Putamen (tissue), 1 donor: ENCODE data around the gene ANOS1.
"Not testable (repeated sequence)": the region's sequence is repeated elsewhere in the genome, so short reads cannot be mapped to it uniquely, and the experiment has no call there.

Source experiments
- DNase-seq: peaks from one replicate; pipeline ENCODE4 v3.0.0-alpha.2; 2016; ENCODE audit warnings: low spot score

Gene ANOS1, protein sequence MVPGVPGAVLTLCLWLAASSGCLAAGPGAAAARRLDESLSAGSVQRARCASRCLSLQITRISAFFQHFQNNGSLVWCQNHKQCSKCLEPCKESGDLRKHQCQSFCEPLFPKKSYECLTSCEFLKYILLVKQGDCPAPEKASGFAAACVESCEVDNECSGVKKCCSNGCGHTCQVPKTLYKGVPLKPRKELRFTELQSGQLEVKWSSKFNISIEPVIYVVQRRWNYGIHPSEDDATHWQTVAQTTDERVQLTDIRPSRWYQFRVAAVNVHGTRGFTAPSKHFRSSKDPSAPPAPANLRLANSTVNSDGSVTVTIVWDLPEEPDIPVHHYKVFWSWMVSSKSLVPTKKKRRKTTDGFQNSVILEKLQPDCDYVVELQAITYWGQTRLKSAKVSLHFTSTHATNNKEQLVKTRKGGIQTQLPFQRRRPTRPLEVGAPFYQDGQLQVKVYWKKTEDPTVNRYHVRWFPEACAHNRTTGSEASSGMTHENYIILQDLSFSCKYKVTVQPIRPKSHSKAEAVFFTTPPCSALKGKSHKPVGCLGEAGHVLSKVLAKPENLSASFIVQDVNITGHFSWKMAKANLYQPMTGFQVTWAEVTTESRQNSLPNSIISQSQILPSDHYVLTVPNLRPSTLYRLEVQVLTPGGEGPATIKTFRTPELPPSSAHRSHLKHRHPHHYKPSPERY

DNA sequence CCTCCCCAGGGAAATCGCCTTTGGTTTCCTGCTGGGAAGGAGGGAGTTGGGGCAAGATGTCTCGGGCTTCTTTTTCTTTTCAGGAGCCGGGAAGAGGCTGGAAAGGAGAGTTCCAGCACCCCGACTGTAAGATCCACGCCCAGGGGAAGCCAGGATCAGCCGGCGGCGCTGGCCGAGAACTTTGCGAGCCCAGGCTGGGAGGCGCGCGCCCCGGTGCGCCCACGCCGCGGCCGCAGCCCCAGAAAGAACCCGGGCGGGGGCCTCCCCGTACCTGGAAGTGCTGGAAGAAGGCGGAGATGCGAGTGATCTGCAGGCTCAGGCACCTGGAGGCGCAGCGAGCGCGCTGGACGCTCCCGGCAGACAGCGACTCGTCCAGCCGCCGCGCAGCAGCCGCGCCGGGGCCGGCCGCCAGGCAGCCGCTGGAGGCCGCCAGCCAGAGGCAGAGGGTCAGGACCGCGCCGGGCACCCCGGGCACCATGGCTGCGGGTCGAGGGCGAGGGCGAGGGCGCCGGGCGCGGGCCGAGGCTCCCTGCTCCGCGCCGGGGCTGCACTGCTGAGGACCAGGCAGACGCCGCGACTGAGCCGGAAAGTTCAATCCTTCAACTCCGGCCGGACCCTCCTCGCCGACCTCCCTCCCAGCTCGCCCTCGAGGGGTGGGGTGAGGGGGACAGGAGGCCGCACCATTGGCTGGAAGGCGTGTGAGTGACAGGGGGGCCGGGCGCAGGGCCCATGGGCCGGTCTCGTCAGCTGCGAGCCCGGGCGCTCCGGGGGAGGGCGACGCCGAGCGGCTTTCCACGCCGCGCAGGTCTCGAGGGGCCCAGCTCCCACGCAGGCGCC lies at the start of gene ANOS1:
Gene ANOS1, minus strand, starts transcription at position 579 of the 837 bp plus-strand sequence. Its CDS starts 101 bp downstream, at position 478.
- peak; percentile 56 for DNase-seq

DNA sequence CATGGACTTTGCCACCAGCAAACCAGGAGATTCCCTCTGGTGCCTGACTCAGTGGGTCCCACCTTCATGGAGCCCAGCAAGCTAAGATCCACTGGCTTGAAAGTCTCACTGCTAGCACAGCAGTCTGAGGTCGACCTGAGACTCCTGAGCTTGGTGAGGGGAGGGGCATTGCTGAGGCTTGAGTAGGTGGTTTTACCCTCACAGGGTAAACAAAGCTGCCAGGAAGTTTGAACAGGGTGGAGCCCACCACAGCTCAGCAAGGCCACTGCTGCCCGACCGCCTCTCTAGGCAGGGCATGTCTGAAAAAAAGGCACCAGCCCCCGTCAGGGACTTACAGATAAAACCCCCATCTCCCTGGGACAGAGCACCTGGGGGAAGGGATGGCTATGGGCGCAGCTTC lies 41.2 kb upstream of the ANOS1 start:
- no peak for DNase-seq

DNA sequence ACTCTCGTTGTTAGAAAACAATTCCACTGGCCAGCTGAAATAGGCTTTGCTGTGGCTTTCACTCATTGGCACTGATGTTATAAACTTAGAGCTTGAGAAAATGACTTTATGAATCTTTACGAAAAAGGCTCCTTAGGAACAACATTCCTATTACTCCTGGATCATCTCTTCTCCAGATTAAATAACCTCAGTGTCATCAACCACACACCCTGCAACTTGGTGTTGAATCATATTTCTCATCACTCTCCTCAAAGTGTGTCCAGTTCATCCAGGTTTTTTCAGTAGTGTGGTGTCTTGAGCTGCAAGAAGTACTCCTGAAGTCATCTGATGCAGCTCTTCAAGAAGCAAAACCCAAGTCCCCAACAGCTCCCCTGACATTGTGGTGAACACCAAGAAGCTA lies 28.1 kb upstream of the ANOS1 start:
- no peak for DNase-seq

DNA sequence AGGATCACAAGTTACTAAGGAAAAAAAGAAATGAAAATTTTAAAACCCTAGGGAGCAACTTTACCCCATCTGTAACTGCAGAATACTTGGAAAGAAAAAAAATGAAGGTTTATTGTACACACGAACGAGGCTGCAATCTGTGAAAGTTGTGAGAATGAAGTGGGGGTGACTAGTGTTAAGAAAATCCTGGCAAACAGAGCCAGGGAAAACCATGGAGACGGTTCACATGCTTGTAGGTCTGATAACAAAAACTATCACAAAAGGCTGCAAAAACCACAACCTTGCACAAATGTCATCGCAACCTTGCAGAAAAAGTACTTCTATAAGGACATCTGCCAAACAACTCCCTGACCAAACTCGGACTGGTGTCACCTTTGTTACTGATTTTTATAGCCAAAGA lies 26.8 kb upstream of the ANOS1 start:
- not testable (repeated sequence) for DNase-seq

DNA sequence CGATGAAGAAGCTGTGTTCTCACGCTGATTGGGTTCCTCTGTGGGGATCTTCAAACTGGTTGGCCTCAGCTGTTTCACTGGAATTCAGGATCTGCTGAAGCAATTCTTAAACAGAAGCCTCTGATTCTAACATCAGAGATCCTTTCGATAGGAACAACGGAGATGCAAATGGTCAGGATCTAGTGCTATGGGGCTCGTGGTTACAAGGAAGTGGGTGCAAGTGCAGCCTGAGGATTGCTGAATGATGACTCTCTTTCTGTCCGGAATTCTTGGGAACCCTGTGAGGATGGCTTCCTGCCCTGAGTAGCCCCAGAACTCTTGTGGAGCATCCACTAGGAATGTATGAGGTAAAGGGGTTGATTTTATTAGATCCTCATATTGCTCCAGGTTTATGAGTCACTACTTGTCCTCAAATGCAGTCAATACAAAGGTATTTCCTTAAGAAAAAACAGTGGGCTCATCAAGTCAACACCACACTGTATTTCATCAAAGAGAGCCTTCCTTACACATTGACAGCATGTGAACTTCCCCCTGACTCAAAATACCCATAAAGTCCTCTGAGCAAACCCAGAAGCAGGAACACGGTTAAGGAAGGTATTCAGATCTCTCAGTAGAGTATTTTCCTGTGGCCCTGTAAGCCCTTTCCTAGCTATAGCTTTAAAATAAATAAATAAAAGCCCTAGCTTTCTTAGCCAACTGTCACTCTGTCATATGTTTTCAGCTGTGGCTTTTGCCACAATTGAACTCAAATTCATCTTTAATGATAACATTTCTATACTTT lies 25.9 kb upstream of the ANOS1 start:
- DNase-seq = not testable (repeated sequence)

DNA sequence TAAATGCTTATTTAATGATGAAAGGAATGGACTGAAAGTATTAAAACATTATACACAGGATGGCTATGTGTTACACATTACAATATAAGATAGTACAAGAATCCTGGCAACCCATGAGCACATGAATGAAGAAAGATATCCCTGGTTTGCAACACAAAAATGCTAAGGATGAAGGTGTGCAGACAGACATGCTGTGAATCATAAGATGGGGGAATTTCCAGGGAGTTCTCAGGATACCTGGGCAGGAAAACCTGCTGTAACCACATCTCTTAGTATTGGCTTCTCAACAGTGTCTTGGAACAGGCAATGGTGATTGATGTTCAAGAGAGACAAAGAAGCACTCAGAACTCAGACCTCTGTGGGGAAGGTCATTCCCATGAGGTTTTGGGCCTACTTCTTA lies 23.9 kb upstream of the ANOS1 start:
- no peak for DNase-seq

DNA sequence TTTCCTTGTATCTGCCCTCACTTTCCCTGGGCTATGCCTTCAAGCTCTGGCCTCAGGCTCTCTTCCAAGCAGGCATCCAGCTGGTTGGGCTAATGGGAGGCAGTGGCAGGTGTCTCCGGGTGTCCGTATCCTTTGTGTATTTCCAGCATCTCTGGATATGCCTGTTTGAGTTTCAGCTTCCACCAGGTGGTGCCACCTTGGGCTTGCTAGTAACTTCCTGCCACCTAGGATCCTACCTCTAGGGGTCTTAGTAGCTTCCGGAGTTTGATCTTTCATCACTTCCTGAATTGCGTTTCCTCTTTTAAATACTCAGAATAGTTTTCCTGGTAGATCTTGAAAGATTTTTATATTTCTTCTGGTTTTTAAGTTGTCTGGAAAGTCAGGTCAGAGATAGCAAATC lies 23.2 kb upstream of the ANOS1 start:
- DNase-seq = no peak

DNA sequence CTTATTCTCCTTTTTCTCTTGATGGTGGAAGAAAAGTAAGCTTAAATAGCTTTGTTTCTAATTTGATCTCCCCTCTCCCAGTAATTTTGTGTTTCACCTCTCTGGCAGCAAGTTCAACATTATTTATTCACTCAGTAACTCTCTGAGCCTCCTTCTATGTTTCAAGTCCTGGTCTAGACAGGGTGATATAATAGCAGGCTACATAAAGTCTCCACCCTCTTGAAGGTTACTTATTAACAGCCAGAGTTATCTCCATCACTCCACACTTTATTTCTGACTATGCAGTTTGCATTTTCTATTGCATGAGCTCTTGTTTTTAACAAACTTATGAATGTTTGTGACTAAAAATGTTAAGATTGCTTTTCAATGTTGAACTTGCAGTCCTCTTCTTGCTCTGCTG lies 17.8 kb upstream of the ANOS1 start:
- no peak for DNase-seq

DNA sequence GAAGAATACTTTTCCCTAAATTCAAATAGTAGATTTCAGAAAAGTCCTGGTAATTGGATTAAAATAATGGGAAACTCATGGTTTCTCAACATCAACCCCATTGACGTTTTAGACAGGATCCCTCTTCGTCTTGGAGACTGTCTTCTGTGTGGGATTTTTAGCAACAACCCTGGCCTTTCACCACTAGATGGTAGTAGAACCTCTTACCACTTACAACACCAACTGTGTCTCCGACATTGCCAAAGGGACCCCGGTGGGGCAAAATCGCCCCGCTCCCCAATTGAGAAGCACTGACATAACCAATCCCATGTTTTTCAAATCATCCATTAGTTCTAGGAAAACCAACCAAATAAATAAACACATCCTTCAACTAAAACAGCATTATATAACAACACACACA lies 16.9 kb upstream of the ANOS1 start:
- no peak for DNase-seq

DNA sequence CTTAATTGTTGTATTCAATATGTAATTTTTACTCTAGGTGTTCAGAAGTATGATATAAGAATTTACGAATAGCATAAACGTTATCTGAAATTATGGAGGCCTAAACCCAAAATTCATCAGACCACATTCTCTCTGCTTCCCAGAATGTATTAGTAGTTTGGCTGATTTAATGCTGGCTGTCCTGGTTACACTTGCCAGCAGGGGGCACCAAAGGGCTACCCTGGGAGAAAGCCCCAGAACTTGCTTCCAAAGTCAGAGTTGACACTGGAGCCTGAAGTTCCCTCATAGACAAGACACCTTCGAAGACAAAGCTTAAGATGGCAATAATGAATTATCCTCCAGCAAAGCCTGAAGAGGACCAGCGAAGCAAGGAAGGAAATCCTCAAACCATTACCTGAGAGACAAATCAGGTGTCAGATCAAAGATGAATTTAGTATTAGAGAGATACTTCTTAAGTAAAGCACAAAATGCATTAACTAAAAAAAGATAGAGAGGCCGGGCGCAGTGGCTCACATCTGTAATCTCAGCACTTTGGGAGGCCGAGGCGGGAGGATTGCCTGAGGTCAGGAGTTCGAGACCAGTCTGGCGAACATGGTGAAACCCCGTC lies 11.3 kb upstream of the ANOS1 start:
- no peak for DNase-seq

DNA sequence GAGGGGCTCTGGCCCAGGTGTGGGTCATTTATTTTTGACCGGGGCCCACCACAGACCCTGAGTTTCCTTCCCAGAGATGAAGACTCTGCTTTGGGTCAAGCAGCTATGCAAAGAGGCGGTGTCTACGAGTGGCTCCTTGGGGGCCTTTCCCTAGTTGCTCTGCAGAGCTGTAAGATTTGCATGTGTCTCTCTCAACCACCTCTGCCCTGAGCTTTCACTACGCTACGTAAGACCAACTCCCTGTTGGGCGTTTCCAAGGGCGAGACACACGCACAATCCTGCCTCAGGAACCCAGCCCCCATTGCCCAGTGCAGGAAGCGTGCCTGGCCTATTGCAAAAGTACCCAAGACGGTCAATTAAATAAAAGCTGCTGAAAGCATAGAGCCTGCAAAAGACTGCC lies 10.0 kb upstream of the ANOS1 start:
- no peak for DNase-seq

DNA sequence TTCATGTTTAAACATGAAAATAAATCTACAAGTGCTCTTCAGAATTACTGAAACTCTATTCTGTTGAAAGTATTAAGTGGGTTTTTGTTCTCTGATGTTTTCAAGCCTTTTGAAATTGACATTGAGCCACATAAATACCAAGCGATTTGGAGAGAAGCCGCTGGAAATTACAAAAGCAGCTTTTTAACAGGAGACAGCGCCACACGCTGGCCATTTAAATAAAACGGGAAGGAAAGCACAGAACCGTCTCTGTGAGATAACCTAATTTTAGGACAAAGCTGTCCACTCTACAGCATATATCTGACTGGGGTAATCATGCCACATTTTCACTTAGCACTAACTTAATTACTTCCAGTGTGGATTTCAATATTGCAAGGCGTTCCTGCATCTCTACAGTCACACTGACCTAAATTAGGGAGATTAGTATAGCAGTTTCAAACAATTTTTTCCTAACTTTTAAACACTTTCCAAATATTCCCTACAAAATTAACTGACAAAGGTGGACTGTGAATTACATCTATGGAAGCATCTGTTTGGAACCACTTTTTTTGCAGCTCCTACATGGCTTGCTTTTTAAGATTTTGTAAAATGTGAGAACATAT lies 6.8 kb upstream of the ANOS1 start:
- DNase-seq = peak; percentile 28

DNA sequence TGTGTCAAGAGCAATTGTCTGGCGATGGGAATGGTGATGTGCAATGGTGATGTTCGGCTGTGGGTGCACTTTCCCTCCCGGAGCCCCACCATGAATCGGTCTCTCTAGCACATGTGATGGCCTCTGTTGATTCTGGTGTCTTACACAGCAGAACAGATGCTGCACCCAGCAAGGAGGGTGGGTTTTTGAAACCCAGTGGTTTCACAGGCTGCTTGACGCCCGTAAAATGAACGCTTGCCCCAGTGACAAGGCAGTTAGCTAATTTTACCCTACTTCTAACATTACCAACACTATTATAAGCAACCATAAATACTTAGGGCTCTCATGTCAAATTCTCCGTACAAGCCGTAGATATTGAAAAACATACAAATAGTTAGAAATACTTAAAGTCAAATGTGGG lies 5.9 kb upstream of the ANOS1 start:
- DNase-seq = no peak

DNA sequence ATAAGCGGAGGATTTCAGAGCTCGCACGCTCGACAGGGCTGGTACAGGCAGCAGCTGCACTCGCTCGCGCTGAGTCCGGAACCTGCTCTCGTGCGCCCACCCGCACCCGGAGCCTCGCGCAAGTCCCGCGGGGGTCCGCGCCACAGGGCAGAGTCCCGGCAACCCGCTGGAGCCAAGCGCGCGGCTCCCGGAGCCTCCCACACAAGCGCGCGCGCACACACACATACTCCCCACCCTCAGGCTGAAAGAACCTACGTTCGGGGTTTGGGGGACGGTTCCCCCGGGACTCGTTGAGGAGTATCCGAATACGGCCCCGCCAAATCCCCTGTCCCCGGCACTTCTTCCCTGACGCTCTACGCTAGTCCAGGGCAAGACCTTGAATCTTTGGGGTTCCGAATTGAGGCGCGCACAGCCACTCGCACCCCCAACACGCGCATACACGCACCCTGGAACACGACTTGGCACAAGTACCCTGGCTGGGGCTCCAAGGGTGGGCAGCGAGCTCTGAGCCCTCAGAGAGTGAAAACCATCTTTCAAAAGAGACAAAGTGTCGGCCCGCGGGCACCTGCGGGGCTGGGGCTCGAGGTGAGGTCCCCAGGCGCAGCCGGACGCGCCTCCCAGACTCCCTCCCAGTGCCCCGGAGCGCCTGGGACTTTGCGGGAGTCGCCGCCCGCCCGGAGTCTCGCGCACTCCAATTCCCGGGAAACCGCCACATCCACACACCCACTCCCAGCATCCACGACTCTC lies 952 bp downstream of the ANOS1 start:
- DNase-seq = no peak

DNA sequence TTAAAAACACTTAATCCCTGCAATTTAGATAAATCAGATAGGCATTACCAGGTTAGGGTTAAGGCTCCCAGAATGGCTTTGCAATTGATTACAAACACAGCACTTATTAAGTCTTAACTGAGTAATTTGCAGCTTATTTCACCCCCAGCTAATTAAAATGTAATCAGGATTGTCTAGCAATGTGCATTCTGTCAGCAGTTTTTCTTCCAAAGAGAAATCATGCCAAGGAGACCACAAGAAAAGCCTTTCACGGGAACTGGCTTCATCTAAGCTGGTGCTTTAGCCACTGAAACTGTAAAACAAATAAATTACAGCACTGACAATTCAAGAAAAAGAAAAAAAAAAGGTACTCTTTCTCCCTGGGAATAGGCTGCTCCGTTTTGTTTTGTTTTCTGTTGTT lies 2.1 kb downstream of the ANOS1 start:
- no peak for DNase-seq

DNA sequence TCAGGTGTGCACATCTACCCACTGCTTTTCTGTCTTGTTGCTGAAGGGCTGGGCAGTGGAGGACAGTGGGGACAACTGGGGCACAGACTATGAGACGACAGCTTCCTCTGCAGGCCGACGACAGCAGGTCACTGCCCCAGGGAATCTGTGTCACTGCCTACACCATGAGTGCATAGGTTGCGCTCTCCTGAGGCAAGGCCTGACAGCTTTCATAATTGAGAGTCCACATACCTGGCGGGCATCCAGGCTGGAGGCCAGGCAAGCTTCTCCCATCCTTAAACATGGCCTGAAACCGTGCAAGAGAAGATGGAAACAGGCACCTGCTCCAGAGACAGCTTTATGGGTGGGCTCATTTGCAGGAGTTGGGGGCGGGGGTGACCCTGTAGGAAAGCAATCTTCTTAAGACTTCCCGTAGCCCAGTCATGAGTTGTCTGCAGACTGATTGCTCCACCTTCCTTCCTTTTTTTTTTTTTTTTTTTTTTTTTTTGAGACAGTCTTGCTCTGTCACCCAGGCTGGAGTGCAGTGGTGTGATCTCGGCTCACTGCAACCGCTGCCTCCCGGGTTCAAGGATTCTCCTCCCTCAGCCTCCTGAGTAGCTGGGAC lies 2.9 kb downstream of the ANOS1 start:
- no peak for DNase-seq

DNA sequence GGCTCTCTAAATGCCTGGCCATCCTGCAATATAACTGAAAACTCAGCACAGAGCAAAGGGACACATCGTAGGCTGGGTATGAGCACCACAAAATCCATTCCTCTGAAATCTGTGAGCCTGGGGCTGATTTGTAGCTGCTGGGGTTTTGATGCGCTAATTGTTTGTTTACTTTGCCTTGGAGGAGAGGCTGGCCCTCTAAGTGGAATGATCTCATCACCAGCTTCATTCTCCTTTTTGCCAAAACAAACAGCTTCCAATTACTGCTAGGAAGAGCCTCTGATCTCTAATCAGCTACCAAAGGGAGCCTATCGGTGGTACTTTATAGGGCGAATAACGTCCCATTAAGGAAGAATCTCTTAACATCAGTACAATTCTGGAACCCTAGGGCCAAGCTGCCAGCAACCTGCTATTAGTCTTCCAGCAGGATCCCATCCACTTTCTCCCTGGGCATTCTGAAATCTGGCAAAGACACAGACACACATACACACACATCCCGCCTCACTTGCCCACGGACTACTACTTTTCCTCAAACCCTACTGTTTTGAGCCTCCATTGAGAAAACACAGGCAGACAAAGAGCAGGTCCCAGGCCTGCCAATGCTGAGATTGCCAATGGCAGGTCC lies 5.8 kb downstream of the ANOS1 start:
- no peak for DNase-seq

DNA sequence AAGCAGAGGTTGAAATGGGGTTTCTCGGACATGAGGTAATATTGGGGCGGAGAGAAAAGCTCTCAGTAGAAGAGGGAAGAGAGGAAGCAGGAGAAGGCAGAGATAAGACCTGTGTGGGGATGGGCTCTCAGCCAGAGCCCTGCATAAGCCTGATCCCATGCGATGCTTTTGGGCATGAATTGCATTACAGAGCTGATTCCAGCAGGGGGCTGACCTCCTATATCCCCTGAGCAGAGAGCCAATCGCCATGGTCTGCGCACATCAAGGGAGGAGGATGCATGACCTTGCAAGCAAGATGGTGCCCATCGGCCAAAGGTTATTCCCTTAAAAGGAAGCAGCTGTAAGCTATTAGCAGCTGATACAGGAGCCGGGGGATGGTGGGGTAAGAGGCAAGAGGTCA lies 7.6 kb downstream of the ANOS1 start:
- no peak for DNase-seq

DNA sequence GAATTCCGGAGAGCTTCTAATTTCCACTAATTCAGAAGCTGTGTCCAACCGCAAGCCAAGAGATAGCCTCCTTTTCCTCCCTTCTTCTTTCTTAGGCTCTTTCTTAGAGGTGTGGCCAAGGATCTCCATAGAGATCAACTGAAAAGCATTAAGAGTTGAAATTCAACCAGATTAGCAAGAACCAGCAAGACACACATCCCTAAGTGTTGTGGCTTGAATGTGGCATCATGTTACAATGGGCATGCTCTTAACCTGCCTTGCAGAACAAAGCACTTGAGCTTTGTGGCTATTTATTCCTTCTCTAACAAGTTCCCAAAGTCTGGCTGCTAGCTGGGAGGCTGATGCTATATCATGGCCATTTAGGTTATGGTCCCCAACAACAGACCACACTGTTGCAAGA lies 10.4 kb downstream of the ANOS1 start:
- DNase-seq = no peak
